Esophagus muscularis mucosa (tissue), 4 donors: ENCODE data around the gene TMEM38B.

Source experiments
- EP300 ChIP-seq: sonication (generic); formaldehyde crosslinking; IDR thresholded peaks from one replicate; pipeline ENCODE4 v1.6.1; 2017; ENCODE audit warnings: antibody characterized with exemption
- POLR2A ChIP-seq: fragments of 450-650 bp; IDR thresholded peaks from one replicate; pipeline ENCODE4 v1.6.1; 2017; ENCODE audit warnings: antibody characterized with exemption, moderate library complexity, mild to moderate bottlenecking, low read depth
- TF ChIP-seq, protein P1 (sequence below), 3 experiments: fragments of 200-600 bp in 2 of 3; fragments of 450-650 bp in 1 of 3; sonication (generic) in 2 of 3; IDR thresholded peaks; one replicate each; pipeline ENCODE4 v1.5.1; 2017 to 2019; ENCODE audit warnings: antibody characterized with exemption in 3 of 3, mild to moderate bottlenecking in 2 of 3, moderate library complexity in 1 of 3

DNA sequence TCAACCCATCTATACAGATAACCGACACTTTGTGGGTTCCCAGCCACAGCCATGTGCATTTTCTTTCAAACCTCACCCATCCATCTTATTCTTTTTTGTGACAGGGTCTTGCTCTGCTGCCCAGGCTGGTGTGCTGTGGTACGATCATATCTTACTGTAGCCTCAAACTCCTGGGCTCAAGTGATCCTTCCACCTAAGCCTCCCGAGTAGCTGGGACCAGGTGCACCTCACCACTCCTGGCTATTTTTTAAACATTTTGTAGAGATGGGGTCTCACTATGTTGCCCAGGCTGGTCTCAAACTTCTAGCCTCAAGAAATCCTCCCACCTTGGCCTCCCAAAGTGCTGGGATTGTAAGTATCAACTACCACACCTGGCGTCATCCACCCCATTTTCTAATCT, 7.4 kb upstream of the TMEM38B start:
- TF ChIP-seq, protein P1, sequence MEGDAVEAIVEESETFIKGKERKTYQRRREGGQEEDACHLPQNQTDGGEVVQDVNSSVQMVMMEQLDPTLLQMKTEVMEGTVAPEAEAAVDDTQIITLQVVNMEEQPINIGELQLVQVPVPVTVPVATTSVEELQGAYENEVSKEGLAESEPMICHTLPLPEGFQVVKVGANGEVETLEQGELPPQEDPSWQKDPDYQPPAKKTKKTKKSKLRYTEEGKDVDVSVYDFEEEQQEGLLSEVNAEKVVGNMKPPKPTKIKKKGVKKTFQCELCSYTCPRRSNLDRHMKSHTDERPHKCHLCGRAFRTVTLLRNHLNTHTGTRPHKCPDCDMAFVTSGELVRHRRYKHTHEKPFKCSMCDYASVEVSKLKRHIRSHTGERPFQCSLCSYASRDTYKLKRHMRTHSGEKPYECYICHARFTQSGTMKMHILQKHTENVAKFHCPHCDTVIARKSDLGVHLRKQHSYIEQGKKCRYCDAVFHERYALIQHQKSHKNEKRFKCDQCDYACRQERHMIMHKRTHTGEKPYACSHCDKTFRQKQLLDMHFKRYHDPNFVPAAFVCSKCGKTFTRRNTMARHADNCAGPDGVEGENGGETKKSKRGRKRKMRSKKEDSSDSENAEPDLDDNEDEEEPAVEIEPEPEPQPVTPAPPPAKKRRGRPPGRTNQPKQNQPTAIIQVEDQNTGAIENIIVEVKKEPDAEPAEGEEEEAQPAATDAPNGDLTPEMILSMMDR (IDR thresholded peaks at IDR 0.05): no peak
- TF ChIP-seq EP300: no peak
- TF ChIP-seq POLR2A: no peak
